Umbilical cord (tissue), 2 donors: Measurements from ENCODE around the gene CPZ. TPM values are rescaled to one million over a fixed set of nuclear protein-coding genes. Genes with fewer than 3 reads are reported as not detected.

ENCODE experiments used
- DNase-seq: peaks from one replicate; pipeline ENCODE4 v3.0.0-alpha.2; 2015; ENCODE audit warnings: low spot score
- total RNA-seq: library from RNA; depleted of rRNA; stranded (reverse); fragments of >200 nt; gene quantifications from one replicate; pipeline ENCODE4 v1.2.3, GENCODE V29; 2014; ENCODE audit warnings: low replicate concordance; ENCODE audit not compliant: insufficient read depth

The CPZ gene
- total RNA-seq, 1 donor from 2014 or later = 80.4 TPM

GRCh38 chr4:8579526-8580320 is 12.8 kb upstream of the CPZ start:
- DNase-seq = no peak

GRCh38 chr4:8580321-8581093 is 12.1 kb upstream of the CPZ start, which contains the start of gene GPR78:
Gene GPR78, plus strand, starts transcription at chr4:8580392. Its CDS starts 591 bp downstream, at chr4:8580983.
- peak; percentile 69 for DNase-seq

GRCh38 chr4:8581094-8581861 is 11.3 kb upstream of the CPZ start:
- no peak for DNase-seq

- DNase-seq = no peak
Measured at GRCh38 chr4:8582016-8582415, 10.5 kb upstream of the CPZ start.

GRCh38 chr4:8582436-8582835 is 10.1 kb upstream of the CPZ start:
- no peak for DNase-seq

- DNase-seq = no peak
Measured at GRCh38 chr4:8582941-8583654, 9.5 kb upstream of the CPZ start.

- DNase-seq = no peak
Measured at GRCh38 chr4:8583655-8584025, 8.9 kb upstream of the CPZ start.

- DNase-seq = no peak
Measured at GRCh38 chr4:8585186-8585585, 7.4 kb upstream of the CPZ start.

- DNase-seq = no peak
Measured at GRCh38 chr4:8585721-8586212, 6.8 kb upstream of the CPZ start.

- no peak for DNase-seq
Measured at GRCh38 chr4:8586246-8586645, 6.3 kb upstream of the CPZ start.

- DNase-seq = no peak
Measured at GRCh38 chr4:8586671-8587468, 5.7 kb upstream of the CPZ start.

GRCh38 chr4:8587469-8588195 is 4.9 kb upstream of the CPZ start:
- no peak for DNase-seq

- no peak for DNase-seq
Measured at GRCh38 chr4:8588196-8588470, 4.4 kb upstream of the CPZ start.

GRCh38 chr4:8589336-8589735 is 3.2 kb upstream of the CPZ start:
- DNase-seq = no peak

GRCh38 chr4:8589823-8590545 is 2.6 kb upstream of the CPZ start:
- no peak for DNase-seq

GRCh38 chr4:8590546-8590880 is 2.1 kb upstream of the CPZ start:
- DNase-seq = no peak

- DNase-seq = no peak
Measured at GRCh38 chr4:8591114-8591513, 1.5 kb upstream of the CPZ start.

- no peak for DNase-seq
Measured at GRCh38 chr4:8591626-8592365, 769 bp upstream of the CPZ start.
